ENCODE results near the gene RGS10.

Gene RGS10

GRCh38 chr10:119495545-119495944, 47.0 kb downstream of the RGS10 start:
- peak; percentile 79 for DNase-seq

GRCh38 chr10:119495021-119495505, 47.5 kb downstream of the RGS10 start:
- no peak for DNase-seq

GRCh38 chr10:119494236-119495020, 48.1 kb downstream of the RGS10 start:
- DNase-seq = no peak

- no peak for DNase-seq
Observed at GRCh38 chr10:119493155-119493554, 49.4 kb downstream of the RGS10 start.

- no peak for DNase-seq
Observed at GRCh38 chr10:119491966-119492757, 50.4 kb downstream of the RGS10 start.

GRCh38 chr10:119489991-119490326, 52.6 kb downstream of the RGS10 start:
- no peak for DNase-seq

GRCh38 chr10:119488675-119489074, 53.8 kb downstream of the RGS10 start:
- no peak for DNase-seq

- peak; percentile 21 for DNase-seq
Observed at GRCh38 chr10:119483839-119484238, 58.7 kb downstream of the RGS10 start.

GRCh38 chr10:119483001-119483400, 59.5 kb downstream of the RGS10 start:
- no peak for DNase-seq

GRCh38 chr10:119481781-119482426, 60.6 kb downstream of the RGS10 start:
- DNase-seq = no peak

- no peak for DNase-seq
Observed at GRCh38 chr10:119480667-119481066, 61.9 kb downstream of the RGS10 start.

GRCh38 chr10:119479532-119479931, 63.0 kb downstream of the RGS10 start:
- no peak for DNase-seq

GRCh38 chr10:119478811-119479341, 63.6 kb downstream of the RGS10 start:
- DNase-seq = no peak

GRCh38 chr10:119478111-119478802, 64.3 kb downstream of the RGS10 start:
- no peak for DNase-seq

- no peak for DNase-seq
Observed at GRCh38 chr10:119477444-119477843, 65.1 kb downstream of the RGS10 start.

- DNase-seq = no peak
Observed at GRCh38 chr10:119474606-119475005, 67.9 kb downstream of the RGS10 start.

GRCh38 chr10:119473771-119474170, 68.7 kb downstream of the RGS10 start:
- DNase-seq = no peak

GRCh38 chr10:119470920-119471702, 71.4 kb downstream of the RGS10 start:
- DNase-seq = no peak

- DNase-seq = no peak
Observed at GRCh38 chr10:119469846-119470245, 72.7 kb downstream of the RGS10 start.

- no peak for DNase-seq
Observed at GRCh38 chr10:119469325-119469707, 73.2 kb downstream of the RGS10 start.

GRCh38 chr10:119468542-119469324, 73.8 kb downstream of the RGS10 start:
- no peak for DNase-seq

Measured in hematopoietic multipotent progenitor cell treated with erythropoietin and hydrocortisone succinate and interleukin-3 and kit ligand, for 8 days (in vitro differentiated cells).